NCI-H2227 (cell line): ENCODE results near the gene NUF2.
A peak's percentile ranks its signal among the peaks of the same experiment; 100 is the strongest.
"Not testable (repeated sequence)": the region's sequence is repeated elsewhere in the genome, so short reads cannot be mapped to it uniquely, and the experiment has no call there.

Experiments used
- DNase-seq: peaks from one replicate; lab custom pipeline; 2025; ENCODE audit not compliant: unreplicated experiment; lab: John Stamatoyannopoulos, UW

The NUF2 gene

DNA sequence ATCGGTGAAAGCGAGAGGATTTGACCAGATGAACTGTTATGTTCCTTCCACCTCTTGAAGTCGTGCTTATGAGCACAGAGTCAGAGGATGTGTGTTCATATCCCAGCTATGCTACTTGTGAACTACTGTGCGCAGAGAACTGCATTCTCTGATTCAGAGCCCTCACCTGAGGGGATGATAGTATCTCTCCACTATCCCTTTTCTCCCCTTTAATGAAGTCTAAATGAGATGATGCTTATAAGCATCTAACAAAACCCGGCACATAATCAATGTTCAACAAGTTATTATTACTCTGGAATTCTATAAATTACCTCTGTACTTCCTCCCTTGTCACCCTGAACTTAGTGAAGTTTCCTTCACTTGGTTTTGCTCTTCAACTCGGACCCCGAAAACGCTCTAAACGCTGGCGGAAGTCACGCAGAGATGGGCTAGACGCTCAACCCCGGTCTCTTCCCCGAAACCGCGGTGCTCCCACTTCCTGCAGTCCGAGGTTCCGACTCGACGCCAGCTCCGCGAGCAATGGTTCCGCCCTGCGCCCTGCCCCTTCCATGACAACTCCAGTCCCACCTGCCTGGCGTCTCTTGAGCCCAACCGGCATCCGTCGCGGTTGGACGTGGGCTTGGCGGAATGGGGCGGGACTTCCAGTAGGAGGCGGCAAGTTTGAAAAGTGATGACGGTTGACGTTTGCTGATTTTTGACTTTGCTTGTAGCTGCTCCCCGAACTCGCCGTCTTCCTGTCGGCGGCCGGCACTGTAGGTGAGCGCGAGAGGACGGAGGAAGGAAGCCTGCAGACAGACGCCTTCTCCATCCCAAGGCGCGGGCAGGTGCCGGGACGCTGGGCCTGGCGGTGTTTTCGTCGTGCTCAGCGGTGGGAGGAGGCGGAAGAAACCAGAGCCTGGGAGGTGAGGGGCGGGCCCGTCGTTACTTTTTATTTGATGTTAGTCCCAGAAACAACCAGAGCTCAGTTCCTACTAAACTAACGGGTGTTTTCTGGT, at the start of gene NUF2:
Gene NUF2, plus strand, starts transcription at position 644 of the 995 bp plus-strand sequence. CDS start 4,098 bp downstream, outside the sequence.
- peak; percentile 99 for DNase-seq

DNA sequence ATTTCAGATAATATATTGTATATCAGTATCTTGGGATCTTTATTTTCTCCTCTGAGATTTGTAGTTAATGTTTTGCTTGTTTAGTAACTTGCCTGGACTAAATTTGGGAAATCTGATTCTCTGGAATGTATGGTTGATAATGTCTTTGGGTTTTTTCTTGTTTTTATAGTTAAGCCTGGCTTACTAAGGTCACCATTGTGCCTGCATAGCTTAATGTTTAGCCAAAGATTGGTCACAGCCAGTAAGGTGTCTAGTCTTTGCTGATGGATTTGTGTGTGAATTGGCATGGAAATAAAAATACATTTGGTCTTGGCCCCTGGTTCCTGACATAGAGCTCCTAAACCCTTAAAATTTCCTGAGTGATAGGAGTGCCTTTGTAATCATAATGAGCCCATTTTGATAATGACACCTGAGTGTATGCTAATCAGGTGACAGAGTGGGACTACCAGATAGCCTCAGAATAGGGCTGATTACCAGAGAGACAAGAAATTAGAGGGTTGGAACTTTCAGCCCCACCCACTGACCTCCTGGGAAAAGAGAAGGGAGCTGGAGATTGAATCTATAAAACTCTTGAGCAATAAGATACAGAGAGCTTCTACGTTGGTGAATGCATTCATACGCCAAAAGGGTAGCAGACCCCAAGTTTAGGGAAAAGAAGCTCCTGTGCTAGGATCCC, 47.9 kb upstream of the NUF2 start:
- peak; percentile 67 for DNase-seq

DNA sequence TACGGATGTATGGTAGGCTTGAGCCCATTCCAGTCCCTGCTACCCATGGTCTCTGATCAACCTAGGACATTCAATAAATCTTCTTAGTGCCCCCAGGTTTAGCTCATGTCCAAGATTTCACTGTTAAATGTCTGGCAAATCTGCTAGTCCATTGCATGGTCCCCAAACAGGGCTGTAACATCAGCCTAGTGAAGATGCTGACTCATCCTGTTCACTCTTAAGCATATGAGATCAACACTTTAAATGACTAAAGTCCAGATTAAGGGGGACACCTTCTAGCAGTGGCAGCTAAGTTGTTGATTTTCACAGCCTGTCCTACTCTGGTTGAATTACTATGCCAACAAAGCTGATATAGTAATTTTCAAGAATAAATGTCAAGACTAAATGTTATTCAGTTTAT, 46.5 kb upstream of the NUF2 start:
- DNase-seq: no peak

DNA sequence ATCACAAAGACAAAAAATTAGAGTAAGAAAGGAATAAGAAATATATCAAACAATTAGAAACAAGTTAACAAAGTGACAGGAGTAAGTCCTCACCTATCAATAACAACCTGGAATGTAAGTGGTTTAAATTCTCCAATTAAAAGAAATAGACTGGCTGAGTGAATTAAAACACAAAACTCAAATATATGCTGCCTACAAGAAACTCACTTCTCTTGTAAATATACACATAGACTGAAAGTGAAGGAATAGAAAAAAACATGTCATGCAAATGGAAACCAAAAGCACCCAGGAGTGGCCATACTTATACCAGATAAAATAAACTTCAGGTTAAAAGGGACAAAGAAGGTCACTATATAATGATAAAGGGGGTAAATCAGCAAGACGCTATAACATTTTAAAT, 43.2 kb upstream of the NUF2 start:
- no peak for DNase-seq

- not testable (repeated sequence) for DNase-seq
Measured at GRCh38 chr1:163284867-163285266, 36.9 kb upstream of the NUF2 start.

DNA sequence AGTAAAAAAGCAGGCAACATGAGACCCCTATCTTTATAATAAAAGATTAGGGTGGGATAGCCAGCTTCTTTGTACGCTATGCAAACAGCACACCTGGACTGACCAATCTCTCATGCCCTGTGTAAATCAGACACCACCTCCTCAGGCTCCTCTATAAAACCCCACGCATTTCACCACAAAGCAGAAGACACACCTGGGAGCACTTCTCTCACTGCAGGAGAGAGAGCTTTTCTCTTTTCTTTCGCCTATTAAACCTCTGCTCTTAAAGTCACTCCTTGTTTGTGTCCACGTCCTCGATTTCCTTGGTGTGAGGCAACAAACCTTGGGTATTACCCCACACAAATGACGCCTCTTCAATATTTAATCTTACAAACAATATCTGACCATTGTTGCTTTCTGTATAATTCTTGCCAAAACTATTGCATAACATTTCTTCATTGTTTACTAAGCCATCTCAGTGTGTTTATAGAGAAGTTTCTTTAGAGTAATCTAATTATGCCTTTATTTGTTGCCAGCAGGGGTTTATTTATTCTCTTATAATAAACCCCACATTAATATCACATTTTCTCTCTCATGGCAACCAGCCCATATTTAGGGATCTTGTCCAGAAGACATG, 31.6 kb upstream of the NUF2 start:
- DNase-seq: no peak

GRCh38 chr1:163291461-163291860, 30.3 kb upstream of the NUF2 start:
- DNase-seq: no peak

- not testable (repeated sequence) for DNase-seq
Measured at GRCh38 chr1:163292153-163292552, 29.6 kb upstream of the NUF2 start.

- DNase-seq: not testable (repeated sequence)
Measured at GRCh38 chr1:163293497-163293896, 28.3 kb upstream of the NUF2 start.

DNA sequence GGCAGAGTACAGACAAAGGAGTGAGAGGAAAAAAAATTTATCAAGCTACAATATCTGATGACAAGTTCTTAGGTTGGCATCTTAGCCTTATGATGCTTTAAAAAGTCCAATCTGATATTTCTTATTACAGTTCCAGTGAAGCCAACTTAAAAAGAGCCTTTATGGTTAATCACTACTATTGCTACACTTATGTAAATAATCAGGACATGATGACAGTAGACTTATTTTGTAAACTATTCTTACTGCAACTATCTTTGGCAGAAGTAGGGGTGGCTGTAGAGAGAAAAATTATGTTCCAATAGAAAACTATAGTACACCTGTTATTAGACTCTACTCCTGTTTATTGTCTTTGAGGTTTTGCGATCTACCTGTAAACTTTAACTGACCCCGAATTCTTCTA, 25.8 kb upstream of the NUF2 start:
- no peak for DNase-seq

DNA sequence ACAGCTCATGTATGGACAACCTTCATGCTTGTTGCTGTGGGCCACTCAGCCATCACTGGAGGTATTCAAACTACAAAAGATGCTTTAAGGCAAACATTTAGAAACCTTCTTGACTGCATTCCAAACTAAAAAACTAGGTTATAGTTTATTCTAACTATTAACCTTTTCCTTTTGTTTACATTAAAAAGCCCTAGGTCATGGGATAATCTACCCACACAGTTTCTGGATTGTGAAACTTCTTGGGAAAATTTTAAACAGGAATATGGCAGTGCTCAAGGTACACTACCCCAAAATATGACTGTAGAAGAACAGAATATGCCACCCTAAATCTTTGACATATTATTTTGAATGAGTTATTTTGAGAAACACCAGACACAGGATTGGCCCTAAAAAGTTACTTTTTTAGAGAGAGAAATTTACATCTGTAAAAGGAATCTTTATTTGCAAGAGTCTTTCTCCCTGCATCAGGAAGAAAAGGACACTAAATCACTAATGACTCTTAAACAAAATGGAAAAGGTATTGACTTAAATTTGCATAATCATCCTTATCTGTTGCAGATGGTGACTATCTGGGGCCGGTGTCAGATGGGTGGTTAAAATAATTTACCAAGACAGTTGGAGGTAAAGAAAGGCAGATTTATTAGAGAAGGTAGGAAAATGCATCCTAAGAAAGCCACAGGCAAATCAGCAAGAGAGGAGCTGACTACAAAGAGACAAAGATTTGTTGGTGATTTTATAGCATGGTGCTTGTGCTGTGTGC, 25.1 kb upstream of the NUF2 start:
- no peak for DNase-seq

DNA sequence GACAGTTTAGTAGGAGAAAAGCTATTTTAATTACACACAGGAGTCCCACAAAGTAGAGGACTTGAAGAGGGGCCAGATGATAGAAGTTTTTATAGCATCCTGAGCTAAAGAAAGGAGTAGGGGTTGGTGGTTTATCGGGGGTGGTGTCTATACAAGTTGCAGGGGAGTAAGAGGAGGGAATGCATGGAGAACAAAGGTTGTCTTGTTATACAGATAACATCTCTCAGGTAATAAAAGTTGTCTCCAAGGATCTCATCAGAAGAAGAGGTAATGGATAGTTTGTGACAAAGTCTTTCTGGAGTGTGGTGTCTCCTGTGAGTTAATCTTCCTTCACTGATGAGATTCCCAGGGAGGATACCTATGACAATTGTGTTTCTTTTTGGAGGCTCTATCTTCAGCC, 23.4 kb upstream of the NUF2 start:
- DNase-seq: no peak

- DNase-seq: no peak
Measured at GRCh38 chr1:163300568-163300967, 21.2 kb upstream of the NUF2 start.

GRCh38 chr1:163303561-163303960, 18.2 kb upstream of the NUF2 start:
- DNase-seq: no peak

DNA sequence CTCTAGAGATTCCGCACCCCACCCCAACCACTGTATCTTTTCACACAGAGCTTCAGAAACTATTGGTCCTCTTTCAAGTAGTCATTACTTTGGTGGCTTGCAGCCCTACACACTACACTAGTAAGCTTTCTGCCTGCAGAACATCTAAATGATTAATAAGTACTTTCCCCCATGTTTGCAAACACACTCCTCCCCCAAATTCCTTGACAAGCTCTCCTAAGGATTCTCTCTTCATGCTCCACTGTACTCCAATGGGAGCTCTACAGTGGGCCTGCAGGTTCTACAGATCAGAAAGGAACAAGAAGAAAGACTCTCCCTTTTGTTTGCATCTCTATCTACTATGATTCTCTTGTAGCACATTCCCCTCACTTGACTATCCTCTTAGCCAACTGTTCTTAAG, 16.3 kb upstream of the NUF2 start:
- no peak for DNase-seq

- DNase-seq: no peak
Measured at GRCh38 chr1:163307479-163308171, 14.1 kb upstream of the NUF2 start.

GRCh38 chr1:163308811-163309210, 12.9 kb upstream of the NUF2 start:
- DNase-seq: no peak

DNA sequence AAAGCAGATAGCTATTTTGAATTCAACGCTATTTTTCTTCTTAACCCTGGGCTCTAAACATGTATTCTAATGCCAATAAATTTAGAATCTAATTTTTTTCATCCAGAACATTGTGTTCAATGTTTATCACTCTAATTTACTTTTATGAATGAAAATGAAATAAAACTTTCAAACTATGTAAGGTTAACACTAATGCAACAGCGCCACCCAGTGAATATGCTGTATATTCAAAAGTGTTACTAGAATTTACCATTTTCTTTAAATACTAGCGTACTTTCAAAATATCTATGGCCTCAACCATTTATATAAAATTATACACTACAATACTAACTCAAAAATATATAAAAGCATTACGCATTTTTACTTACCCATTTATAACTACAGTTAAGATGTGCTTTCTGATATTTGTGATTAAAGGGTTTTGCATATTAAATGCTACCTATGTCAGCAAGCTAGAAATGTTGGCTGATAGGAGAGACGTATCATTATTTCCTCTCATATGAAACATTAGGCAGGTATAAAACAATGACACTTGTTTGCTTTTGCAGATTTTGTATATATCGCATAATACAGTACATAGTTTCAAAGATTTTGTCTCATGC, 5.9 kb upstream of the NUF2 start:
- DNase-seq: peak; percentile 52

GRCh38 chr1:163320891-163321290, 863 bp upstream of the NUF2 start:
- DNase-seq: no peak

DNA sequence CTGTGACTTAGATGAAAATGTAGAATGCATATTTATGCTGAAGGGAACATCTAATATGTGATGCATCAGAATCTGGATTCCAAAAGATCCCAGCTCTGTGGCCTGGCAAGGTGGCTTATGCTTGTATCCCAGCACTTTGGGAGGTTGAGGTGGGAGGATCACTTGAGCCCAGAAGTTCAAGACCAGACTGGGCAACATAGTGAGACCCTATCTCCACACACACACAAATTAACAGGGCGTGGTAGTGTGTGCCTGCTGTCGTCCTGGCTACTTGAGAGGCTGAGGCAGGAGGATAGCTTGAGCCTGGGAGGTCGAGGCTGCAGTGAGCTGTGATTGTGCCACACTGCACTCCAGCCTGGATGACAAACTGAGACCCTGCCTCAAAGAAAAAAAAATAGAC, 1.6 kb downstream of the NUF2 start:
- not testable (repeated sequence) for DNase-seq
